VCaP (cell line): ENCODE data around the gene MCRIP1.

Experiments used
- H3K27ac ChIP-seq: fragments of 450-650 bp; 2 replicates; pipeline ENCODE4 v1.5.1; 2017
- TF ChIP-seq, protein P1 (sequence below): fragments of 450-650 bp; conservative IDR thresholded peaks from 2 replicates; pipeline ENCODE4 v1.5.1; 2017; ENCODE audit warnings: mild to moderate bottlenecking, moderate library complexity

Gene MCRIP1

DNA sequence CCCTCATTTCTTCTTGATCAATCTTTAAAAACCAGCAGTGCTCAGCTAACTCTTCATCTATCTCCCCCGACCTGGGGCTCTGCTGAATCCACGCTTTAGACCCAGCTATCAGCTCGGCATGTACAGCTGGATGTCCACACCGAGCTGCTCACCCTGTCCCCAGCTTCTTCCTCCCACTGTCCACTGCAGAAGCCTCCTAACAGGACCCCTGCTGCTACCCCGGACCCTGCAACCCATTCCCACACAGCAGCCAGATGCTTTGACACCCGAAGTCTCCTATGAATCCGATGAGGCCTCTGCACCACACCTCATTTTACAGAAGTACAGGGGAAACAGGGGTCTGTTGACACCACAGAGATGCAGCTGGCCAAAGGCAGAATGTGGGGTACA, 15.3 kb downstream of the MCRIP1 start:
- TF ChIP-seq, protein P1, sequence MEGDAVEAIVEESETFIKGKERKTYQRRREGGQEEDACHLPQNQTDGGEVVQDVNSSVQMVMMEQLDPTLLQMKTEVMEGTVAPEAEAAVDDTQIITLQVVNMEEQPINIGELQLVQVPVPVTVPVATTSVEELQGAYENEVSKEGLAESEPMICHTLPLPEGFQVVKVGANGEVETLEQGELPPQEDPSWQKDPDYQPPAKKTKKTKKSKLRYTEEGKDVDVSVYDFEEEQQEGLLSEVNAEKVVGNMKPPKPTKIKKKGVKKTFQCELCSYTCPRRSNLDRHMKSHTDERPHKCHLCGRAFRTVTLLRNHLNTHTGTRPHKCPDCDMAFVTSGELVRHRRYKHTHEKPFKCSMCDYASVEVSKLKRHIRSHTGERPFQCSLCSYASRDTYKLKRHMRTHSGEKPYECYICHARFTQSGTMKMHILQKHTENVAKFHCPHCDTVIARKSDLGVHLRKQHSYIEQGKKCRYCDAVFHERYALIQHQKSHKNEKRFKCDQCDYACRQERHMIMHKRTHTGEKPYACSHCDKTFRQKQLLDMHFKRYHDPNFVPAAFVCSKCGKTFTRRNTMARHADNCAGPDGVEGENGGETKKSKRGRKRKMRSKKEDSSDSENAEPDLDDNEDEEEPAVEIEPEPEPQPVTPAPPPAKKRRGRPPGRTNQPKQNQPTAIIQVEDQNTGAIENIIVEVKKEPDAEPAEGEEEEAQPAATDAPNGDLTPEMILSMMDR, result no peak
- H3K27ac ChIP-seq, result no peak overlapping the region

DNA sequence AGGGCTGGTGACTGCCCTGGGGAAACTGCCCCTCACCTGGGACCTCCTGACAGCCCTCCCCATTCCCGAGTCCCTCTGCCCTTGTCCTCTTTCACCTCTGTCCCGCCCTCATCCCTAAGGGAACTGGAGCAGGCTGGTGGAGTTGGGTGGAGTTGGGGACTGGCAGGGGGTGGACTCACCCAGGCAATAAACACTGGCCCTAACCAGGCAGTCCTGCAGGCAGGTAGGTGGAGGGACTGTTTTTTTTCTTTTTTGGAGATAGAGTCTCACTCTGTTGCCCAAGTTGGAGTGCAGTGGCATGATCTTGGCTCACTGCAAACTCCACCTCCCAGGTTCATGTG, 17.5 kb downstream of the MCRIP1 start:
- TF ChIP-seq, protein P1, result no peak
- H3K27ac ChIP-seq, result no peak overlapping the region

- no peak overlapping the region for H3K27ac ChIP-seq
- TF ChIP-seq, protein P1, result no peak
These were observed 18.1 kb downstream of the MCRIP1 start for GRCh38 chr17:81814748-81815645.

DNA sequence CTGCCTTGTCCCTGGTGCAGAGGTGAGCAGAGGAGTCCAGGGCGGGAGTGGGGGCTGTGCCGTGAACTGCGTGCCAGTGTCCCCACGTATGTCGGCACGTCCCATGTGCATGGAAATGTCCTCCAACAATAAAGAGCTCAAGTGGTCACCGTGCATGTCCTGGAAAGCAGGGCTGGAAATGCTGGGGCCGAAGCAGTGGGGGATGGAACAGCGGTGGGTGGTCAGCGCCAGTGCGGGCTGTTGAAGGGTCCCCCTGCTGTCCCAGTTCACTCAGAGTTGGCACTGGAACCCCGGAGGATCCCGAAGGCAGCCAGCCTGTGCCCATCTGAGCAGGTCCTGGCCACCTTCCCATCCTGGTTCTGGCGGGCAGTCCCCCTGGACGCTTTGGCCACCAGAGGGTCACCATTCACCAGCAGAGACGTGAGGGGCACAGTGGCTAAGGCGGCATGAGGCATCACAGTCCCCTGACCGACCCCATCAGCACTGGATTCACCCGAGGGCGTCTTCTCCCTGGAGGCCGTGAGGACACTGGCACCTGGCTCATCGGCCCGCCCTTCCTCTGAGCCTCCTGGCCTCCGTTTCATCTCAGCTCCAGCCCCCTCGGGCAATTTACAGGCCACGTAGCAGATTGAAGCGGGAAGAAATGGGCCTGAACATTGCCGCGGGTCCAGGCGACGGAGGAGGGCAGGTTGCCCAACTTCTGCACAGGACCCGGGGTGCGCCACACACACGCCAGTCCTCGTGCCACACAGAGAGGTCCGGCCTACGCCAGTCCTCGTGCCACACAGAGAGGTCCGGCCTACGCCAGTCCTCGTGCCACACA, 19.0 kb downstream of the MCRIP1 start:
- TF ChIP-seq, protein P1, result no peak
- no peak overlapping the region for H3K27ac ChIP-seq

DNA sequence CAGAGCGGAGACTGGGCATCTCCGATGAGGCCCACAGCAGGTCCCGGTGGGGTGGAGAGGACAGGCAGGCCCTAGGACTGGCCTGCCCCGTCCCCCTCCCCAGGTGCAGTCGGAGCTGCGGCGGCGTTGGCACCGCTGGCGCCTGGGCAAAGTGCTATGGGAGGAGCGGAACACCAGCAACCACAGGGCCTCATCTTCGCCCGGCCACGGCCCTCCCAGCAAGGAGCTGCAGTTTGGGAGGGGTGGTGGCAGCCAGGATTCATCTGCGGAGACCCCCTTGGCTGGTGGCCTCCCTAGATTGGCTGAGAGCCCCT, 19.8 kb downstream of the MCRIP1 start:
- TF ChIP-seq, protein P1, result no peak
- no peak overlapping the region for H3K27ac ChIP-seq

- peak overlapping the region; percentile 26; the same call in 1 of the 2 replicates for H3K27ac ChIP-seq
- TF ChIP-seq, protein P1, result no peak
These were observed 20.3 kb downstream of the MCRIP1 start for GRCh38 chr17:81812571-81813370.
